Measurements from ENCODE around the gene P3H2. TPM values are rescaled to one million over a fixed set of nuclear protein-coding genes. Genes with fewer than 3 reads are reported as not detected.

Gene P3H2
- total RNA-seq, 6 experiments from 2014 or later = 37.6 to 43.2 (median 39.5) TPM

GRCh38 chr3:189954733-189955665 is 165.7 kb downstream of the P3H2 start:
- H3K9me3 Mint-ChIP-seq = no peaks in the 10 kb centered on the region
- H3K4me1 Mint-ChIP-seq (ENCODE audit: low read depth) = peaks cover 7% of the 10 kb centered on the region; the same call in 1 of the 2 replicates
- H3K27ac Mint-ChIP-seq = no peak overlapping the region
- H3K36me3 Mint-ChIP-seq (ENCODE audit: low read depth) = no peaks in the 10 kb centered on the region
- no peak overlapping the region for H3K4me3 Mint-ChIP-seq
- TF ChIP-seq CTCF (IDR thresholded peaks at IDR 0.05) = no peak
- no peak for DNase-seq
- H3K27me3 Mint-ChIP-seq (ENCODE audit: insufficient read depth) = no peaks in the 10 kb centered on the region; the same call in 1 of the 2 replicates

- Mint-ChIP-seq H3K36me3 (ENCODE audit: low read depth) (no peaks in the 10 kb centered on the region), H3K9me3 (no peaks in the 10 kb centered on the region), H3K27ac (no peak overlapping the region), H3K4me3 (no peak overlapping the region), H3K27me3 (ENCODE audit: insufficient read depth) (no peaks in the 10 kb centered on the region; the same call in 1 of the 2 replicates), H3K4me1 (ENCODE audit: low read depth) (peaks cover 9% of the 10 kb centered on the region; the same call in 1 of the 2 replicates)
- no peak for TF ChIP-seq CTCF (IDR thresholded peaks at IDR 0.05)
- DNase-seq = no peak
Measured at GRCh38 chr3:189953551-189953950, 167.1 kb downstream of the P3H2 start.

- peaks cover 9% of the 10 kb centered on the region; the same call in 1 of the 2 replicates for H3K4me1 Mint-ChIP-seq (ENCODE audit: low read depth)
- no peak overlapping the region for H3K27ac Mint-ChIP-seq
- TF ChIP-seq CTCF (IDR thresholded peaks at IDR 0.05) = no peak
- no peaks in the 10 kb centered on the region for H3K9me3 Mint-ChIP-seq
- H3K4me3 Mint-ChIP-seq = no peak overlapping the region
- no peak for DNase-seq
- peaks cover 3% of the 10 kb centered on the region; the same call in 1 of the 2 replicates for H3K27me3 Mint-ChIP-seq (ENCODE audit: insufficient read depth)
- H3K36me3 Mint-ChIP-seq (ENCODE audit: low read depth) = no peaks in the 10 kb centered on the region
Measured at GRCh38 chr3:189952272-189952671, 168.4 kb downstream of the P3H2 start.

- H3K27me3 Mint-ChIP-seq (ENCODE audit: insufficient read depth) = peaks cover 14% of the 10 kb centered on the region
- no peaks in the 10 kb centered on the region for H3K36me3 Mint-ChIP-seq (ENCODE audit: low read depth)
- no peak overlapping the region; the same call in 1 of the 2 replicates for H3K4me3 Mint-ChIP-seq
- peak; percentile 25; the same call in 1 of the 2 replicates for TF ChIP-seq CTCF (IDR thresholded peaks at IDR 0.05)
- peaks cover 9% of the 10 kb centered on the region; the same call in 1 of the 2 replicates for H3K4me1 Mint-ChIP-seq (ENCODE audit: low read depth)
- H3K27ac Mint-ChIP-seq = no peak overlapping the region
- no peaks in the 10 kb centered on the region for H3K9me3 Mint-ChIP-seq
- DNase-seq = no peak
Measured at GRCh38 chr3:189950258-189950657, 170.4 kb downstream of the P3H2 start.

- DNase-seq = no peak
- Mint-ChIP-seq H3K27ac (no peak overlapping the region), H3K27me3 (ENCODE audit: insufficient read depth) (peaks cover 17% of the 10 kb centered on the region), H3K36me3 (ENCODE audit: low read depth) (no peaks in the 10 kb centered on the region), H3K9me3 (no peaks in the 10 kb centered on the region), H3K4me3 (no peak overlapping the region), H3K4me1 (ENCODE audit: low read depth) (peaks cover 9% of the 10 kb centered on the region; the same call in 1 of the 2 replicates)
- TF ChIP-seq CTCF (IDR thresholded peaks at IDR 0.05) = no peak
Measured at GRCh38 chr3:189949580-189949979, 171.1 kb downstream of the P3H2 start.

All from HFFc6 (cell line).